CD4-positive, alpha-beta T cell (primary cell): ENCODE results near the gene NRN1L. TPM values are rescaled to one million over a fixed set of nuclear protein-coding genes. Genes with fewer than 3 reads are reported as not detected.

ENCODE experiments used
- ATAC-seq: fragments of 200-7000 bp; cut with Tn5 transposase; one replicate; pipeline ENCODE4 v1.10.0; 2022; ENCODE audit warnings: mild to moderate bottlenecking; ENCODE audit not compliant: poor library complexity
- CTCF ChIA-PET: fragments of 350-600 bp; sonication (Branson Sonifier 250); formaldehyde crosslinking; loops from one replicate; lab custom pipeline; 2021; ENCODE audit warnings: antibody characterized with exemption, inconsistent platforms; lab: Charles Lee
- POLR2A ChIA-PET: fragments of 350-600 bp; sonication (Branson Sonifier 250); formaldehyde crosslinking; loops from one replicate; lab custom pipeline; 2021; ENCODE audit warnings: antibody characterized with exemption, inconsistent platforms; lab: Charles Lee
- DNase-seq, 14 experiments: peaks; one replicate each; pipeline ENCODE4 v3.0.0-alpha.2; 2013 to 2020; ENCODE audit warnings: mixed read lengths in 2 of 14
- H3K27ac ChIP-seq, 2 donors: one replicate each; pipeline versions ENCODE4 v1.5.1 to v1.7.0; 2013; ENCODE audit warnings: low read length in 2 of 2, low read depth in 1 of 2, mild to moderate bottlenecking in 1 of 2
- H3K27me3 ChIP-seq, 2 experiments: 1 replicate in 1 of 2; 2 replicates in 1 of 2; pipeline versions ENCODE4 v1.6.1 to v1.7.0; 2013; ENCODE audit warnings: low read length in 2 of 2, control low read depth in 1 of 2, mild to moderate bottlenecking in 1 of 2, moderate library complexity in 1 of 2; ENCODE audit not compliant: insufficient read depth in 2 of 2, control insufficient read depth in 1 of 2
- H3K36me3 ChIP-seq: one replicate; pipeline ENCODE4 v1.6.1; 2013; ENCODE audit warnings: low read length, control low read depth; ENCODE audit not compliant: insufficient read depth
- H3K4me1 ChIP-seq: one replicate; pipeline ENCODE4 v1.6.1; 2013; ENCODE audit warnings: low read length, control low read depth; ENCODE audit not compliant: insufficient read depth
- H3K4me3 ChIP-seq: one replicate; pipeline ENCODE4 v1.5.1; 2013; ENCODE audit warnings: mild to moderate bottlenecking, low read length, moderate library complexity
- H3K9me3 ChIP-seq, 2 experiments: 1 replicate in 1 of 2; 2 replicates in 1 of 2; pipeline versions ENCODE4 v1.6.1 to v1.7.0; 2013; ENCODE audit warnings: low read length in 2 of 2, mild to moderate bottlenecking in 2 of 2, control low read depth in 1 of 2, moderate library complexity in 1 of 2; ENCODE audit not compliant: control insufficient read depth in 1 of 2, insufficient read depth in 1 of 2
- H3K27ac Mint-ChIP-seq: one replicate; pipeline ENCODE4 v1.8.0; 2020; ENCODE audit warnings: mixed read lengths
- H3K27me3 Mint-ChIP-seq: one replicate; pipeline ENCODE4 v1.8.0; 2021; ENCODE audit warnings: mixed read lengths
- H3K36me3 Mint-ChIP-seq: one replicate; pipeline ENCODE4 v1.8.0; 2021; ENCODE audit warnings: low read depth, mixed read lengths
- H3K4me1 Mint-ChIP-seq: one replicate; pipeline ENCODE4 v1.8.0; 2021; ENCODE audit warnings: low read depth, mixed read lengths
- H3K4me3 Mint-ChIP-seq: one replicate; pipeline ENCODE4 v1.8.0; 2020; ENCODE audit warnings: mild to moderate bottlenecking, mixed read lengths
- H3K9me3 Mint-ChIP-seq: one replicate; pipeline ENCODE4 v1.8.0; 2020; ENCODE audit warnings: mixed read lengths
- CTCF ChIP-seq: fragments of 200-600 bp; IDR thresholded peaks from one replicate; pipeline ENCODE4 v1.8.0; 2022; ENCODE audit warnings: antibody characterized with exemption, mild to moderate bottlenecking
- intact Hi-C, 2 experiments: fragments of 100-400 bp; cut with DNase I in 1 of 2; cut with micrococcal nuclease in 1 of 2; formaldehyde crosslinking; loops; one replicate each; pipeline versions ENCODE4 v1.15.1 to v1.9.0; 2023 to 2025; cut with DNase I, micrococcal nuclease
- total RNA-seq, 174 experiments: library from RNA in 2 of 174; stranded (reverse) in 2 of 174; gene quantifications; one replicate each; pipeline ENCODE4 v1.2.3 and lab custom pipeline; 2021 to 2026

Gene NRN1L
- total RNA-seq, 2 experiments from 2014 or later = 2.9 to 4.4 TPM

- TF ChIP-seq CTCF = no peak
- peaks cover 10% of the 10 kb centered on the region for H3K36me3 ChIP-seq
- peaks cover 2% of the 10 kb centered on the region for H3K4me1 ChIP-seq
- POLR2A ChIA-PET = no interaction called here
- no peak overlapping the region for H3K4me3 ChIP-seq
- intact Hi-C loops = no loop called here
- ATAC-seq (no peak), DNase-seq (no peak)
- no peak overlapping the region for H3K27ac ChIP-seq
- no peaks in the 10 kb centered on the region for H3K27me3 Mint-ChIP-seq
- H3K27ac Mint-ChIP-seq = no peak overlapping the region
- no peak overlapping the region for H3K4me3 Mint-ChIP-seq
- H3K4me1 Mint-ChIP-seq = peaks cover 26% of the 10 kb centered on the region
- CTCF ChIA-PET = interaction anchor here (0.9 kb wide), 1 partner anchor 229 kb away, joined by 3 read pairs; no protein-coding TSS in a partner anchor
- H3K27me3 ChIP-seq = no peaks in the 10 kb centered on the region
- H3K9me3 ChIP-seq = no peaks in the 10 kb centered on the region
- H3K36me3 Mint-ChIP-seq = peaks cover 20% of the 10 kb centered on the region
- H3K9me3 Mint-ChIP-seq = no peaks in the 10 kb centered on the region
These were observed 17.0 kb downstream of the NRN1L start for GRCh38 chr16:67901734-67902133.

GRCh38 chr16:67902831-67903230, 18.1 kb downstream of the NRN1L start:
- Mint-ChIP-seq H3K4me1 (peaks cover 16% of the 10 kb centered on the region), H3K4me3 (no peak overlapping the region), H3K9me3 (no peaks in the 10 kb centered on the region), H3K36me3 (peaks cover 25% of the 10 kb centered on the region), H3K27ac (no peak overlapping the region), H3K27me3 (no peaks in the 10 kb centered on the region)
- ATAC-seq (no peak), DNase-seq (no peak)
- H3K27ac ChIP-seq = no peak overlapping the region
- POLR2A ChIA-PET = no interaction called here
- CTCF ChIA-PET = interaction anchor here (1.3 kb wide), 1 partner anchor 138 kb away, joined by 4 read pairs; no protein-coding TSS in a partner anchor
- no peaks in the 10 kb centered on the region for H3K27me3 ChIP-seq
- H3K36me3 ChIP-seq = peaks cover 14% of the 10 kb centered on the region
- H3K9me3 ChIP-seq = no peaks in the 10 kb centered on the region
- no peak for TF ChIP-seq CTCF
- no peak overlapping the region for H3K4me3 ChIP-seq
- intact Hi-C loops = no loop called here
- H3K4me1 ChIP-seq = no peaks in the 10 kb centered on the region

GRCh38 chr16:67907397-67908180, 22.9 kb downstream of the NRN1L start:
- DNase-seq = no peak
- ATAC-seq = no peak
- Histone ChIP-seq H3K4me1 (no peaks in the 10 kb centered on the region), H3K27ac (no peak overlapping the region), H3K4me3 (no peak overlapping the region), H3K36me3 (peaks cover 32% of the 10 kb centered on the region), H3K27me3 (no peaks in the 10 kb centered on the region), H3K9me3 (no peaks in the 10 kb centered on the region)
- Mint-ChIP-seq H3K4me3 (no peak overlapping the region), H3K4me1 (peaks cover 5% of the 10 kb centered on the region), H3K36me3 (peaks cover 50% of the 10 kb centered on the region), H3K9me3 (no peaks in the 10 kb centered on the region), H3K27ac (no peak overlapping the region), H3K27me3 (no peaks in the 10 kb centered on the region)
- CTCF ChIA-PET = no interaction called here
- no peak for TF ChIP-seq CTCF
- intact Hi-C loops = no loop called here
- POLR2A ChIA-PET = interaction anchor here (0.9 kb wide), 1 partner anchor 15 kb away, joined by 3 read pairs; the partner anchor contains the start of gene PSKH1
